HG02678 (cell line): Measurements from ENCODE around the gene OXCT2.
A peak's percentile ranks its signal among the peaks of the same experiment; 100 is the strongest.
"Not testable (repeated sequence)": the region's sequence is repeated elsewhere in the genome, so short reads cannot be mapped to it uniquely, and the experiment has no call there.

Source experiments
- ATAC-seq: cut with Tn5 transposase; IDR thresholded peaks from one replicate; pipeline ENCODE4 v1.9.1; 2021; ENCODE audit warnings: mild to moderate bottlenecking, moderate library complexity; ENCODE audit not compliant: unreplicated experiment

OXCT2 gene

GRCh38 chr1:39771022-39771532 is at the start of gene OXCT2:
Gene OXCT2, minus strand, starts transcription at chr1:39771348. Its CDS starts 93 bp downstream, at chr1:39771255.
- ATAC-seq: not testable (repeated sequence)

- no peak for ATAC-seq
These were observed 48.1 kb upstream of the OXCT2 start for GRCh38 chr1:39819091-39819812.

GRCh38 chr1:39818482-39818881 is 47.3 kb upstream of the OXCT2 start:
- no peak for ATAC-seq

GRCh38 chr1:39817091-39817932 is 46.2 kb upstream of the OXCT2 start:
- peak; percentile 86 for ATAC-seq

GRCh38 chr1:39816415-39817090 is 45.4 kb upstream of the OXCT2 start:
- ATAC-seq: peak; percentile 44

GRCh38 chr1:39812913-39813312 is 41.8 kb upstream of the OXCT2 start:
- ATAC-seq: no peak

GRCh38 chr1:39808784-39809517 is 37.8 kb upstream of the OXCT2 start:
- ATAC-seq: no peak

GRCh38 chr1:39805385-39805784 is 34.2 kb upstream of the OXCT2 start:
- ATAC-seq: no peak

GRCh38 chr1:39802496-39803260 is 31.5 kb upstream of the OXCT2 start:
- no peak for ATAC-seq

GRCh38 chr1:39800471-39800835 is 29.3 kb upstream of the OXCT2 start:
- ATAC-seq: no peak

- peak; percentile 54 for ATAC-seq
These were observed 28.8 kb upstream of the OXCT2 start for GRCh38 chr1:39799770-39800470.

- ATAC-seq: peak; percentile 90
These were observed 28.0 kb upstream of the OXCT2 start for GRCh38 chr1:39798859-39799769.

- ATAC-seq: no peak
These were observed 24.5 kb upstream of the OXCT2 start for GRCh38 chr1:39795651-39796050.

GRCh38 chr1:39791838-39792237 is 20.7 kb upstream of the OXCT2 start:
- ATAC-seq: no peak

- no peak for ATAC-seq
These were observed 18.5 kb upstream of the OXCT2 start for GRCh38 chr1:39789571-39790110.

- ATAC-seq: peak; percentile 59
These were observed 17.8 kb upstream of the OXCT2 start, which contains the start of gene BMP8B for GRCh38 chr1:39788758-39789570. Gene BMP8B, minus strand, starts transcription at chr1:39788865. Its CDS starts 380 bp downstream, at chr1:39788485.

GRCh38 chr1:39788426-39788757 is 17.2 kb upstream of the OXCT2 start:
- ATAC-seq: no peak
